ENCODE data around the gene SPAG6. TPM values are rescaled to one million over a fixed set of nuclear protein-coding genes. Genes with fewer than 3 reads are reported as not detected.

SPAG6 gene
- total RNA-seq, 1 experiment from 2014 or later: not detected

GRCh38 chr10:22365644-22366434 is 20.5 kb downstream of the SPAG6 start:
- CTCF ChIA-PET: no interaction called here
- H3K27ac ChIP-seq: no peak overlapping the region

GRCh38 chr10:22366435-22366703 is 21.1 kb downstream of the SPAG6 start:
- no peak overlapping the region for H2AFZ ChIP-seq
- H3K79me2 ChIP-seq (ENCODE audit: low read depth): no peaks in the 10 kb centered on the region
- H3K9me3 ChIP-seq (ENCODE audit: insufficient read depth, low read depth): no peaks in the 10 kb centered on the region
- no peaks in the 10 kb centered on the region for H3K27me3 ChIP-seq (ENCODE audit: insufficient read depth, low read depth)
- no peak overlapping the region for H3K4me3 ChIP-seq
- intact Hi-C loops (cut with micrococcal nuclease; ENCODE audit: unreplicated experiment): no loop called here
- no peak overlapping the region for H3K27ac ChIP-seq
- no peaks in the 10 kb centered on the region for H3K9me2 ChIP-seq (ENCODE audit: insufficient read depth)
- no peaks in the 10 kb centered on the region for H3K36me3 ChIP-seq (ENCODE audit: low read depth)
- no peak overlapping the region for H3K4me2 ChIP-seq
- no peaks in the 10 kb centered on the region for H4K20me1 ChIP-seq (ENCODE audit: insufficient read depth)
- TF ChIP-seq EZH2 (IDR thresholded peaks at IDR 0.05; ENCODE audit: low read depth) (no peak), CTCF (conservative IDR thresholded peaks at IDR 0.05) (no peak)
- BruUV-seq (replicated peaks): no TSS peak
- H3K4me1 ChIP-seq (replicated peaks; ENCODE audit: insufficient read depth): no peaks in the 10 kb centered on the region
- ChIA-PET POLR2A (ENCODE audit: unreplicated experiment) (no interaction called here), CTCF (no interaction called here)
- no peaks in the 10 kb centered on the region for H3F3A ChIP-seq (ENCODE audit: insufficient read depth, low read depth)
- no peak for DNase-seq

More at GRCh38 chr10:22365644-22366434, 20.5 kb downstream of the SPAG6 start:
- no TSS peak for BruUV-seq (replicated peaks)
- no peak for DNase-seq
- Histone ChIP-seq H3K4me3 (no peak overlapping the region), H3K9me2 (ENCODE audit: insufficient read depth) (no peaks in the 10 kb centered on the region), H3K4me1 (replicated peaks; ENCODE audit: insufficient read depth) (no peaks in the 10 kb centered on the region), H3K27me3 (ENCODE audit: insufficient read depth, low read depth) (no peaks in the 10 kb centered on the region), H2AFZ (no peak overlapping the region), H3K36me3 (ENCODE audit: low read depth) (no peaks in the 10 kb centered on the region), H3F3A (ENCODE audit: insufficient read depth, low read depth) (no peaks in the 10 kb centered on the region), H3K79me2 (ENCODE audit: low read depth) (no peaks in the 10 kb centered on the region), H3K4me2 (no peak overlapping the region), H4K20me1 (ENCODE audit: insufficient read depth) (no peaks in the 10 kb centered on the region), H3K9me3 (ENCODE audit: insufficient read depth, low read depth) (no peaks in the 10 kb centered on the region)
- intact Hi-C loops (cut with micrococcal nuclease; ENCODE audit: unreplicated experiment): no loop called here
- POLR2A ChIA-PET (ENCODE audit: unreplicated experiment): no interaction called here
- no peak for TF ChIP-seq EZH2 (IDR thresholded peaks at IDR 0.05; ENCODE audit: low read depth)

- TF ChIP-seq CTCF (conservative IDR thresholded peaks at IDR 0.05) (no peak), EZH2 (IDR thresholded peaks at IDR 0.05; ENCODE audit: low read depth) (no peak)
- no peak overlapping the region for H3K27ac ChIP-seq
- no peaks in the 10 kb centered on the region for H3K27me3 ChIP-seq (ENCODE audit: insufficient read depth, low read depth)
- no peaks in the 10 kb centered on the region for H3K79me2 ChIP-seq (ENCODE audit: low read depth)
- no peaks in the 10 kb centered on the region for H3F3A ChIP-seq (ENCODE audit: insufficient read depth, low read depth)
- POLR2A ChIA-PET (ENCODE audit: unreplicated experiment): no interaction called here
- intact Hi-C loops (cut with micrococcal nuclease; ENCODE audit: unreplicated experiment): no loop called here
- H3K9me2 ChIP-seq (ENCODE audit: insufficient read depth): no peaks in the 10 kb centered on the region
- no peak overlapping the region for H3K4me2 ChIP-seq
- CTCF ChIA-PET: no interaction called here
- no peaks in the 10 kb centered on the region for H3K36me3 ChIP-seq (ENCODE audit: low read depth)
- H2AFZ ChIP-seq: no peak overlapping the region
- no peaks in the 10 kb centered on the region for H4K20me1 ChIP-seq (ENCODE audit: insufficient read depth)
- BruUV-seq (replicated peaks): no TSS peak
- H3K4me1 ChIP-seq (replicated peaks; ENCODE audit: insufficient read depth): no peaks in the 10 kb centered on the region
- DNase-seq: no peak
- H3K4me3 ChIP-seq: no peak overlapping the region
- no peaks in the 10 kb centered on the region for H3K9me3 ChIP-seq (ENCODE audit: insufficient read depth, low read depth)
Observed at GRCh38 chr10:22366771-22367170, 21.5 kb downstream of the SPAG6 start.

- H3K4me3 ChIP-seq: no peak overlapping the region
- no peak overlapping the region for H3K27ac ChIP-seq
- H4K20me1 ChIP-seq (ENCODE audit: insufficient read depth): no peaks in the 10 kb centered on the region
- no peak for DNase-seq
- H3K36me3 ChIP-seq (ENCODE audit: low read depth): no peaks in the 10 kb centered on the region
- no peak overlapping the region for H3K4me2 ChIP-seq
- BruUV-seq (replicated peaks): no TSS peak
- no peak overlapping the region for H2AFZ ChIP-seq
- intact Hi-C loops (cut with micrococcal nuclease; ENCODE audit: unreplicated experiment): no loop called here
- no peaks in the 10 kb centered on the region for H3K79me2 ChIP-seq (ENCODE audit: low read depth)
- no peaks in the 10 kb centered on the region for H3K9me2 ChIP-seq (ENCODE audit: insufficient read depth)
- ChIA-PET CTCF (no interaction called here), POLR2A (ENCODE audit: unreplicated experiment) (no interaction called here)
- no peaks in the 10 kb centered on the region for H3K27me3 ChIP-seq (ENCODE audit: insufficient read depth, low read depth)
- H3K9me3 ChIP-seq (ENCODE audit: insufficient read depth, low read depth): no peaks in the 10 kb centered on the region
- no peak for TF ChIP-seq EZH2 (IDR thresholded peaks at IDR 0.05; ENCODE audit: low read depth)
- no peak for TF ChIP-seq CTCF (conservative IDR thresholded peaks at IDR 0.05)
- H3K4me1 ChIP-seq (replicated peaks; ENCODE audit: insufficient read depth): no peaks in the 10 kb centered on the region
- H3F3A ChIP-seq (ENCODE audit: insufficient read depth, low read depth): no peaks in the 10 kb centered on the region
Observed at GRCh38 chr10:22367471-22367870, 22.2 kb downstream of the SPAG6 start.
